Hematopoietic multipotent progenitor cell treated with erythropoietin and hydrocortisone succinate and interleukin-3 and kit ligand, for 8 days (in vitro differentiated cells): ENCODE data around the gene DISP1.
"Not testable (repeated sequence)": the region's sequence is repeated elsewhere in the genome, so short reads cannot be mapped to it uniquely, and the experiment has no call there.

ENCODE experiments used
- DNase-seq: peaks from one replicate; pipeline ENCODE4 v3.0.0-alpha.2; 2015

Gene DISP1

DNA sequence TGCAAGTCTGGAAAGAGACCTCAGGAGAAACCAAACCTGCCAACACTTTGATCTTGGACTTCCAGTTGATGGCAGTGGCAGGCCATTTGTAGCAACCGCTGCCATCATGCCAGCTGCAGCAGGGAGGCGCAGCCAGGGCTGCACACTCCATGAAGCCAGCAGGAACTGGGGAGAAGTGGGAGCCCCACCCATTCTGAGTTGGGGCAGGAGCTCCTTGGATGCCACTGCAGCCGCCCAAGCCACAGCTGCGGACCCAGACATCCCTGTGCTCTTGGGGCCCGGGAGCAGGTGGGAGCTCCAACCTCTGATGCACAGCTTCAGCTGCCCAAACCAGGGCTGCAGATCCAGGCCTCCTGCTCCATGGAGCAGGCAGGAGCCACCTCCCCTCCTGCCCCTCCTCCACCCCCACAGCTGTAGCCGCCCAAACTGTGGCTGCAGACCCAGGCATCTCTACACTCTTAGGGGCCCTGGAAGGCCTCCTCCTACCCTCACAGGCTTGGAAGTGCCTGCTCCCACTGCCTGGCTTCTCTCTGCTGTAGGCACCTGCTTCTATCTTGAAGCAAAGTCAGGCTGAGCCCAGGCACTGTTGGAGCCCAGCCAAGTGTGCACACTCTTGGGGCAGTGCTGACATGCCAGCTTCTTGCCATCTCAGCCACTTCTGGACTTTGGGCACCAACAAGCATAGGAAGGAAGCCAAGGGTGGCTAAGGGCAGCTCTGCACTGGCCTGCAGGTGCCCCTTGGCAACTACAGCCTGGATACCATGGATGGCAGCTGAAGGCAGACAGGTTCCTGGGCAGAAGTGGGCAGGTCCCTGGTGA, 20.0 kb upstream of the DISP1 start:
- no peak for DNase-seq

DNA sequence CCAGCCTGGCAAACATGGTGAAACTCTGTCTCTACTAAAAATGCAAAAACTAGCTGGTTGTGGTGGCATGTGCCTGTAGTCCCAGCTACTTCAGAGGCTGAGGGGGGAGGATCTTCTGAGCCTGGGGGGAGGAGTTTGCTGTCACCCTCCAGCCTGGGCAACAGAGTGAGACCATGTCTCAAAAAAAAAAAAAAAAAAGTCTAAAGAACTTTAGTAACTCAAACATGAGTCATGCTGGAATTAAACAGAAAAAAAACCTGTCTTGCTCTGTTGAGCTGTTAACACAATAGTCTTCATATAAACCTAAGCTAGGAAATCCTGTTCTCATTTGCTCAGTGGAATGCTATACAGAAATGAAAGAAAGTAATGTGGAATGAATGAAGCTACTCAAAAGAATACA, 16.7 kb upstream of the DISP1 start:
- DNase-seq: no peak

DNA sequence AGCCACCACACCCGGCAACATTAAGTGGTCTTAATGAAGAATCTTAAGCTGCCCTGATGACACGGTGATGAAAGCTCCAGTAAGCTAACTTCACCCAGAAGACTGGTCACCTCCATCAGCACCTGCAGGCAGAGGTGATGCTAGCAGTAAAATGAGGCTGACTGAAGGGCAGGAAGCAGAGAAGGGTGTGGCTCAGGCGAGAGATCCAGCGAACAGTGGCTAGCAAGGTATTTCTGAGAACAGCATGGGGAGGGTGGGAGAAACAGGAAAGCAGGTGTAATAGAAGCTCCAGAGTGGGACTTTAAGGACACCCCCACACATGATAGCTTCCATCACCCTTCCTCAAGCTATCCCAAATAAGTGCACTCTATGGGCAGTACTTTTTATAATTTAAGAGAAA, 15.9 kb upstream of the DISP1 start:
- DNase-seq: no peak

DNA sequence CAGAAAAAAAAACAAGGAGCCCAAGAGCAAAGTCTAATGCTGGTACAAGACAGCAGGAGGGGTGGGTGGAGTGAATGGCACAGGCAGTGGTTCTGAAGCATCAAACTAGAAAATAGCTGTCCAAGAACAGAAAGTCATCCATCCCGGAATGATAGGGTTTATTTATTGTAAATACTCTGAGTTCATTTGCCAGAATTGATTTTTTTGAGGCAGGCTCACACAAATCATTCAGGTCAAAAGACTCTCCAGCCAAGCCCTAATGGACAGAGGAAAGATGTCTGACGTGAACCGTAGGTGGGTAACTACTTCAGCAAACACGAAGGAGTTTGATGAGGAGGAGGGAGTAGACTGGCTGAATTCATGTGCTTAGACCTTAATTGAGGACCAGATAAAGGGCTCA, 13.8 kb upstream of the DISP1 start:
- DNase-seq: no peak

DNA sequence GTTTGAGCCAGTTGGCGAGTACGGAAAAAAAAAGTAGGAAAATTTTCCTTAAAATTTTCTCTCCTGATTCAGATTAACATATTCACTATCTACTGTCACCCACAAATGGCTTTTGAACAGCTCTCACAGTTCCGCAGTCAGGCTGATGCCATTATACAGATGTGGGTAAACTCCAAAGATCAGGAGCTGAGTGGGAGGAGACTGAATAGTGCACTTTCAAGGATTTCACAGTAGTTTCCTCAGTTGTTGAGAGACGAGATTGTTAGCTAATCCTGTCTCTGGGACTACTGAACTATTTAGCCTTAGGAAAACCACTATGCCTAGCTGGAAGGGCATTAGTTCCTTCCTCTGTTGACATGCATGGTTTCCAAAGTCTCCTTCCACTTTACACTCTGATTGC, 3.2 kb upstream of the DISP1 start:
- DNase-seq: no peak

DNA sequence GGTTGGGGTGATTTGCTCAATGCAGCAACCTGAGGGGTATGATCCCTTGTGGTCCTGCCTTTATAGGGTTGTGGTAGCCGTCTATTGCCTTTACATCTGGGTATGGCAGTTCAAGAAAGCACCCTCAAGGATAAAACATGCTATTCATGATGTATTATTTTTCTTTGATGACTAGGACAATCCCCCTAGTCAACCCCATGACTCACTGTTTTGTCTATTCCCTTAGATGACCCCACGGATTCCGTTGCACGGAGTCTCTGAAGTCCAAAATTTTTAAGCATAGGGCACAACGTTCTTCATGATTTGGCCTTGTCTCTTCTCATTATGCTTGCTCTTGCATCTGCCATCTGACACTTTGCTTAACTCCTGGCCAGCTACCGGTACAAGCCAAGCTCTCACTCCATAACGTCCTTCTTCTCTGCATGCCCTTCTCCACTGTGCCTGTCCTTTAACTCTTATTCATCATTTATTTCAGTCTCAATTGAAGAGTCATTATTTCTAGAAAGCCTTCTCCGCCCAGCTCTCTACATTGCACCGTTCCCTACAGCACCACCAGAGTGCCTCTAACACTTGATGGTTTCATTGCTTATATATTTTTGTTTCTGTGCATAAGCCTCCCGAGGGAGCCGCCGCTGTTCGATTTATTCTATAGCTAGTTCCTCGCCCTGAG, 838 bp upstream of the DISP1 start:
- no peak for DNase-seq

DNA sequence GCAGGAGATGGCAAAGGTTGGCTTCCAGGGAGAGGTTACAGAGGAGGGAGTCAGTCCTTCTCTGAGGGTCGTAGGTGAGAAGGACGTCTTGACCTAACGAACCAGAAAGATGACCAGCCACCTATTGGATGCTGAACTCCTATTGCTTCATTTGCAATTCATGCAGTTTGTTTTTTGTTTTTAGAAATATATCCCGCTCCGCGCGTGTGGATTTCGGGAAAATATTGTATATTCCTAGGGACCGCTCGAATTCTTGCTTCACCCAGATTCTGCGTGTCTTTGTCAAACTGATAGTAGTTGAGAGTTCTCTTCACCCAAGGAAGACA, 564 bp downstream of the DISP1 start:
- DNase-seq: no peak

DNA sequence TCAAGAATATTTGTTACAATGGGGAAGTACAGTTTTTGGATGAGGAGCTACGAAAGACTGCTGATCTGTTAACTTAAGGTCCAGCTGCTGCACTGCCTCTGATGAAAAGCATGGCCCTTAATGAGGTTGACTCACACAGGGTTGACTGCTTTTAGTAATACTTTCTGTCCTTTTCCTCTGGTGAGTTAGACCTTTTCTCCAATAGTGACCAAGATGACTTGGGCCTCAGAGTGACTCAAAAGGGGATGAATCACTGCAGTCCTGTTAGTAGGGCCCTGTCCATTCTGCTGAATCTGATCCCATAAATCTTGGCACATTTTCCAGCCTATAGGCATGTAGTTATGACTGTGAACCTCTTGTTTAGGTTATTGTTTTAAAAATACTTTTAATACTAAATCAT, 2.7 kb downstream of the DISP1 start:
- no peak for DNase-seq

DNA sequence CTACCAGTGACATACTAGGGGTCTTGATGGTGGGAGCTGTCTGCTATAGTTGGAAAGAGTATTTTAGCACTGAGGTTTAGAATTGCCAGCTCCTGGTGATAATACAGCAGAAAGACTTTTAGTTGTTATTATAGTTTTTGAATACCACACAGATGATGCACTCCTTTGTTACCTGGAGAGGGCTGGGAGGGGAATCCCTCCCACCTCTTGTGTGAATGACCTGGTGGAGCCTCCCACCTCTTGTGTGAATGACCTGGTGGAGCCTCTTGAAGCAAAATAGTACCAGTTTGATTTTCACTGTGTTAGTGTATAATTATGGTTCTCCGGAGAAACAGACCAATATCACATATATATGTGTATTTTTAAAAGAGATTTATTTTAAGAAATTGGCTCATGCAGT, 3.3 kb downstream of the DISP1 start:
- no peak for DNase-seq

DNA sequence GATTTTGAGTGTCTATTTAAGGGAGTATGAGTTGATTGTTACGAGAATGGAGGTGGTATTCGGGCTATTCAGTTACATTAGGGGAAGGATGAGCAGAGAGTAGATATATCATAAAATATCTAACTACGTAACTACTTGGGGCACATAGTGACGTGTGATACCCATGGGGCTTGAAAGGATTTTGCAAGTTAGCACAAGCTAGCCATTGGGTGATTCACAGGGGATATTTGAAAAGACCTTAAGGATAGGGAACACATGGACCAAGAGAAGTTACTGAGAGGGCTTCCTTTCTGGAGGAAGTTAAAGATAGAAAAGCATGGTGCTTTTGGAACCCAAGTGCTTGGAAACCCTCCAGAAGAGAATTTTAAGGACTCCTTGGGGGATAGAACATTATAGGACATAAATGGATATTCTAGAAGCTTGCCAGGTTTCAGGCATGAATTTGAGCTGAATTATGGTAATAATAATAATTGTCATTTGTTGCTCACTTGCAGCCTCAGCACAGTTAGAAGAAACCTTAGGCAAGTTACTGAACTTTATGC, 5.4 kb downstream of the DISP1 start:
- no peak for DNase-seq

DNA sequence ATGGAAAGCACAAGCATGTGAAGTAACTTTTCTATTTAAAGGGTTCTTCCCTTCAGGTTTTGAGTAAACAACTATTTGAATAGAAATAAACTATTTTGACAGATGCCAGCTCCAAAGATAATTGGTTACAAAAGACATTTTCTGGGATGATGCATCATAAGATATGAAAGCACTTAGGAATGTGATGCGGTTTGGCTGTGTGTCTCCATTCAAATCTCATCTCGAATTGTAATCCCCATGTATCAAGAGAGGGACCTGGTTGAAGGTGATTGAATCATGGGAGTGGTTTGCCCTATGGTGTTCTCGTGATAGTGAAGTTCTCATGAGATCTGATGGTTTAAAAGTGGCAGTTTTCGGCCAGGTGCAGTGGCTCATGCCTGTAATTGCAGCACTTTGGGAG, 6.4 kb downstream of the DISP1 start:
- DNase-seq: no peak

DNA sequence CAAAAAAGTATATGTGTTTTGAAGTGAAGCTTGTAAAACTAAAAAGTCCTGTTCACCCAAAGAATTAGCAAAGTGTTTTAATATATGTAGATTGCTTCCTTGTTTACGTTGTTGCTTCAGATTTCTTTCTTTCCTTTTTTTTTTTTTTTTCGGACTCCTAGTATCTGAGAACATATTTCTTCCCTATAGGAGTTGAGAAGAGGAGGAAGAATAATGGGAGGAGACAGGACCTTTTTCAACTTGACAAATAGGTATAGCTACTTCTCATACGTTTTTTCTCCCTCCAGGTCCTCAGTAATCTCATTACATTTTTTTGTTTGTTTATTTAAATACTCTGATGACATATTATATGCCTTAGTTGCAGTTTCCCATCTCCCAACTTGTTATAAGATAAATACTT, 8.9 kb downstream of the DISP1 start:
- no peak for DNase-seq

DNA sequence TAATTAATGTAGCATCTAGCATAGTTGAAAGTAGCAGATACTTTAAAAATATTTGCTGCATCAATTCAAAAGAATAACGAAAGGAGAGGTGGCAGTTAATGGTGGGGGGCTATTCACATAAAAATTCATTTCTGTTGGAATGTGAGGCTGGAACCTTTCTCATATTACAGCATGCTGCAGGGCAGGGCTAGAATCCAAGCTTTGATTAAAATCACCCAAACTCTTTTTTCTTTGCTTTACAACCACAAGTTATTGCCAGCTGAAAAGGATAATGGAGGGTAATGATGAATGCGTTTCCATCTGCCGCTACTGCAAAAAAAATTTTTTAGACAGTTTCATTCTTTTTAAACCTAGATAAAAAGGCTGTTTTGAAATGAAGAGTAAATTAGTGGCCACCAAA, 9.8 kb downstream of the DISP1 start:
- DNase-seq: no peak

DNA sequence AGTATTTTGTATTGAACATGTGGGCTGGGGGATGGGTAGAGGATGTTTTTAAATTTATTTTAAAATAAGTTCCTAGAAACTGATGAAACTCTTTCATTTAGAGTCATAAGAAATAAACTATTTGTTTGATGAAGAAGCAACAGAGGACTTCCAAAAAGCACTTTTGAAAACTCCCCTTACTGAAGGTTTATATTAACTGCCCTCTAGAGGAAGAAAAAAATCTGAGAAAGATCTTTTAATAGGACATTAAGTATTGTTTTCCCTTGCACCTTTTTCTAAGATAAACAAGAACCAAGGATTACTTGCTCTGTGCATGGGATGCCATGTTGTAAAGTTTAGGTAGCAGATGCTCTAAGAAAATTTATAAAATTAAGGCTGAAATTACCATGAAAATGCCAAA, 14.1 kb downstream of the DISP1 start:
- DNase-seq: no peak

DNA sequence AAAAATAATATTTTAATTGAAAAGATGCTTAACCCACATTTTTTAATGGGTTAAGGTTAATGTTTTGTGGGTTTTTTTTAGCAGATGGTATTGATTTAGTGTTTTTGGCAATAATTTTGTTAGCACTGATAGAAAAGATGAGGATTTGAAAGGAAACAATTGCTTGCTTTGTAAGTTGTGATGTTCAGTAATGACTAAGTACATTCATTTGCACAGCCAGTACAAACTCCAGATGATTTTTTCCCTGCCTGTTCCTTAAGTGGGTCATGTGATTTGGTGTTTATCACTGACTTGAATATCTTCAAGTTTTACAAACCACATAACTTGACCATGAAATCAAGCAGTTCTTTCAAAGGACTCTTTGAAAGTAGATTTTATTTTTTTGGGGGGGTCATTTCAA, 15.0 kb downstream of the DISP1 start:
- no peak for DNase-seq

DNA sequence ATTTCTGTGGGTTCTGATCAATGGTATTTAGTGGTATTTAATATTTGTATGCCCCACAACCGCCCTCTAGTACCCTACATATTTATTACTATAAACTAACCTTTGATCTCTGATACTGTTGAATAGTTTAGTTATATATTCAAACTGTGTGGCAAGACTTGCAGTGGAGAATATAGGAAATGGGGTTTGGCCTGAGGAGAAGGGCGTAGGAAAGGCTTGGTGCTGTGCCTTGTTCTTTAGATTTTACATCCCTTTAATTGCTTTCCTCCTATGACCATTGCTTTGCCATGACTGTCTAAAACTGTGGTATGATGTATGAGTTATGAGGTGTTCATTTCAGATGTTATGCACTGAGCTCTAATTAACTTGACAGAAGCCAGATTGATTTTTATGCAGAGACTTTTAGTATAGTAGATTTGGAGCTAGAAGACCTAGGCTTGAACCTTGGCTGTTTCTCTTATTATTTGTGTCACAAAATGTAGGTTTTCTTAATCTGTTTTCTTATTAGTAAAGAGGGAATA, 18.6 kb downstream of the DISP1 start:
- no peak for DNase-seq

DNA sequence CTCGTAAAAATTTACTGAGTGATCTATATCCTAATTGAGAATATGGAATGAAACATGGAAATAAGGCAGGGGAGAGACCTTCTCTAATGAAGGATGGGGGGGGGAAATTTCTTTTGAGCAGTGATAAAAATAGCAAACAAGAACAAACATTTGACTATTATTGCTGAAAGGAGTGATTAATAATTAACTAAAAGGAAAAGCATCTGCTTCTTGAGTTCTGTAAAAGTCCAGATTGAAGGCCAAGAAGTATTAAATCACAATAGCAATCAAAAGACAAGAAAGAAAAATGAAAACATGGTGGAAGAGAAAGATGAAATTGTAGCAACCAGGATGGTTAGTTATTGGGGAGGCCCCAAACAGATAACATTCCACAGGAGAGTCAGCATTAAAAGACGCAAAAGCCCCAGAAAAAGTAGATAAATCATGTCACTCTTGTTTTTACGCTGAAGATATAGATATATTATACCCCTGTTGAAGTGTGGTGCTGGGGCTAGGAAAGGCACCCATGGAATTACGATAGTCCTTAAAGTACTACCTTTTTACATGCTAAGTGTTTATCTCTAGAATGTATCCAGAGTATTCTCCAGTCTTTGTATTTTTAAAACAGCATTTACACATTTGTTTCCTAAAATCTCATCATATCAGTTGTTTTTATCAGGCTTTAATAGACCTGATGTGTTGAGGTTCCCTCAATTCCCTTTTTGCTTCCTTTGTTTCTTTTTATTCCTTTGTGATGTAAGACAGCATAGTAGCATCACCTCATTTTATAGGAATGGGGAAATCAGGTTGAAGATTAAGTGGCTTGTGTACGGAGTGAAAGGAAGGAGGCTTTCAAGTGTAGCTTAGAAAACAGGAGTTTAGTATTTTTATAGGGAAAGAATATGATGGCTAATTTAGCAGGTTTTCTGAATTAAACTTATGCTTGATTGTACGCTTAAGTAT, 28.9 kb downstream of the DISP1 start:
- DNase-seq: no peak

DNA sequence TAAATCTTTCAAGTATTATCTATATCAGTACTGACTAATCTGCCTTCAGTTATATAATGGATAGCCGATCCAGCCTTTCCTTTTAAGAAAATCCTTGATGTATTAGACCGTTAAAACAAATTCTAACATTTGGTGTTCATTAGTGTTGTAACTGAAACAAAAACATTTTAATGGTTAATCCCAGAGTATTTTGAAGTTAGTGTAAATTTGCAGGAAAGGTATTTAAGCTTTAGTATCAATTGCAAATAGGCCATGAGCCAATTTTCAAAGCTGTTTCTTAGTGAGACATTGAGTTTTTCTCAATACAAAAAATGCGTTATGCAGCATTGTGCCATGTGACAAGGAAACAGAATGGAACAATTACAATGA, 29.6 kb downstream of the DISP1 start:
- no peak for DNase-seq

DNA sequence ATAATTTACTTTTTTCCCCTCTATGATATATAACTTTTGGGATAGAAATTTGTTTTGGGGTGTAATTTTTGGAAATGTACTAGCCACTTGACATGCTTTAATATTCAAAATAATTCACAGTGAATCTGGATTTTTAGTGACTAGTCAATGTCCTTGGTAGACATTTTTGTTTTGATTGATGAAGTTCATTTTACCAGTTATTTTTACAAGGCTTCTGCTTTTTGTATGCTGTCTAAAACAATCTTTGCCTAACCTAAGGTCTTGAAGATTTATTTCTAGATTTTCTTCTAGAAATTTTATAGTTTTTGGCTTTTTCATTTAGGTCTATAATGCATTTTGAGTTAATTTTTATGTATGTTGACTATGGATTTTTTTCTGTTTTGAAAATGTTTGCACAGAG, 30.9 kb downstream of the DISP1 start:
- DNase-seq: no peak

DNA sequence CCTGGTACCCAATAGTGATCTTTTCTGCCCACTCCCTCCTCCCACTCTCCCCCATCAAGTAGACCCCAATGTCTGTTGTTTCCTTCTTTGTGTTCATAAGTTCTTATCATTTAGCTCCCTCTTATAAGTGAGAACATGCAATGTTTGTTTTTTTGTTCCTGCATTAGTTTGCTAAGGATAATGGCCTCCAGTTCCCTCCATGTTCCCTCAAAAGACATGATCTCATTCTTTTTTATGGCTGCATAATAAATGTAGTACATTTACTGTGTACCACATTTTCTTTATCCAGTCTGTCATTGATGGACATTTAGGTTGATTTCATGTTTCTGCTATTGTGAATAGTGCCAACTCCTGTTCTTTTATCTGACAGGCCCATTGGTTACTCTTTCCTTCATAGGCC, 35.7 kb downstream of the DISP1 start:
- not testable (repeated sequence) for DNase-seq

DNA sequence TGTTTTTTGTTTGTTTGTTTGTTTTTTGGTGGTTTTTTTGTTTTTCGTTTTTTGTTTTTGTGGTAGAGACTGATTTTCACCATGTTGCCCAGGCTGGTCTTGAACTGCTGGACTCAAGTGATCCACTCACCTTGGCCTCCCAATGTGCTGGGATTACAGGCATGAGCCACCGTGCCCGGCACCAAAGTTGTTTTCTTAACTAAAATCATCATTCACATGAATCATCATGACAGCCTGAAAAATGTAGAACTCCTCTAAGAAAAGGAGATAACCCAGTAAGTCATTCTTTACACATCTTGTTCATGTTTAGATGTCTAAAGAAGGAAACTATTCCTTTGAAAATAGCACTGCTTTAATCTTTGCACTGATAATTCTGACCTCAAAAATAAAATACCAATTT, 37.5 kb downstream of the DISP1 start:
- no peak for DNase-seq

DNA sequence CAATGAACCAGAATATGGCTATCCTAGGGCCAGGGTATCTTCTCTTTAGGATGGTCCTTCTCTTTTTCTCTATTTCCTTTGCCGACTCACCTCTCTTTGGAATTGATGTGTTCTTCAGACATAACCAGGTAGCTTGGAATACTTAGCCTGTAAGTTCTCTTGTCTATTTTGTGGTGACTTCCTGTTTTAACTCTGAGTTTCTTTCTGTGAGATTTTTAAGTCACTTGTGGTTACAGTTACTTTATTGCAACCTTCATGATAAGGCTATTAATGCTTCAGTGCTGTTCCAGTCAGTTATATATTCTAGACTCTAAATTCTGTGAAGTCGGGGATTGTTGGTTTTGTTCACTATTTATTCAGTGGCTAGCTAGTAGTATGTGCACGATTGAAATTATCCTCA, 46.2 kb downstream of the DISP1 start:
- DNase-seq: no peak
